GM13976 (cell line): ENCODE results near the gene DDX25.

Experiments
- DNase-seq: peaks from one replicate; pipeline ENCODE4 v3.0.0; 2012; ENCODE audit warnings: low spot score
- in situ Hi-C: fragments of 300-500 bp; cut with MboI; formaldehyde crosslinking; loops from one replicate; pipeline ENCODE4 v1.12.0; 2022; ENCODE audit warnings: low sequenced_read_pairs, mixed read lengths, inconsistent platforms; ENCODE audit not compliant: unreplicated experiment
- TF ChIP-seq, protein P1 (sequence below): IDR thresholded peaks from 2 replicates; pipeline ENCODE4 v1.5.1; 2012; ENCODE audit warnings: borderline replicate concordance, mild to moderate bottlenecking; ENCODE audit not compliant: insufficient read depth; ENCODE audit errors: extremely low read depth, missing control alignments, control extremely low read depth

The DDX25 gene

DNA sequence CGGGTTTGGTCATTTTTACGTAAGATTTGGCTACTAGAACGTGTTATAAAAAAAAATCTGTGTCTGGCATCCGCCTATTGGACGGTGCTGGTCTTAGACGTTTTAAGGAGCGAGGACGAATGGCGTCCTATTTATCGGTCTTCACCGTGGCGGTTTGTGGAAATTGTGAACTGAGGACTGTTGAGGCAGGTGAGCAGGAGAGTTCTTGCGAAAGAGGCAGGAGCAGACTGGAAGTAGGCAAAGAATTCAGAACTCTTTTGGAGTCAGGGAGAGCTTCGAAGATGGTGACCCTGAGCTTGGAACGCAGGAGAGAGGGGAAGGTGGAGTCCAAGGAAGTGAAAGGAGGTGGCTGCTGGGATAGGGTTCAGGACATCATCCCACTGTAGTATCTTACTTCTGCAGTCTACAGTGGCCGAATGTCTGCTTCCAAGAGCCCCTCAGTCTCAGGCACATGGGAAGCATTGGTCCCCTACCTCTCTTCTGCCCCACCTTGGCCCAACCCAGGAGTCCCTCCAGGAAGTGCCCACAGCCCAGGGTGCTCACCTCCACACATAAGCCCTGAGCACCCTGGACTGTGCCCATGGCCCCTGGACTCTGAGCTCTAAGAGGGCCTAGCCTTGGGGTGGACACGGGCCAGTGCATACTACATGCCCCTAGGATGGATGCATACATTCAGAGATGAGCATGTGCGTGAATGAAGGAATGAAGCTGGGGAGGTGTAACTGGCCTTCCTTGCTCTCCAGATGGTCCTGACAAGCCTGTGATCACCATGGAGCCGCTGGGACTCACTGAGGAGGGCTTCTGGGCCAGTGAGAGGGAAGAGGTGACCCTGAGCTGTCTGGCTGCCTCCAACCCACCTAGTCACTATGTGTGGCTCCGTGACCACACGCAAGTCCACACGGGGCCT, 45.2 kb downstream of the DDX25 start:
- TF ChIP-seq, protein P1, sequence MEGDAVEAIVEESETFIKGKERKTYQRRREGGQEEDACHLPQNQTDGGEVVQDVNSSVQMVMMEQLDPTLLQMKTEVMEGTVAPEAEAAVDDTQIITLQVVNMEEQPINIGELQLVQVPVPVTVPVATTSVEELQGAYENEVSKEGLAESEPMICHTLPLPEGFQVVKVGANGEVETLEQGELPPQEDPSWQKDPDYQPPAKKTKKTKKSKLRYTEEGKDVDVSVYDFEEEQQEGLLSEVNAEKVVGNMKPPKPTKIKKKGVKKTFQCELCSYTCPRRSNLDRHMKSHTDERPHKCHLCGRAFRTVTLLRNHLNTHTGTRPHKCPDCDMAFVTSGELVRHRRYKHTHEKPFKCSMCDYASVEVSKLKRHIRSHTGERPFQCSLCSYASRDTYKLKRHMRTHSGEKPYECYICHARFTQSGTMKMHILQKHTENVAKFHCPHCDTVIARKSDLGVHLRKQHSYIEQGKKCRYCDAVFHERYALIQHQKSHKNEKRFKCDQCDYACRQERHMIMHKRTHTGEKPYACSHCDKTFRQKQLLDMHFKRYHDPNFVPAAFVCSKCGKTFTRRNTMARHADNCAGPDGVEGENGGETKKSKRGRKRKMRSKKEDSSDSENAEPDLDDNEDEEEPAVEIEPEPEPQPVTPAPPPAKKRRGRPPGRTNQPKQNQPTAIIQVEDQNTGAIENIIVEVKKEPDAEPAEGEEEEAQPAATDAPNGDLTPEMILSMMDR, result no peak
- in situ Hi-C loops, result no loop called here
- DNase-seq, result no peak

- TF ChIP-seq, protein P1, result no peak
- no peak for DNase-seq
- in situ Hi-C loops, result no loop called here
These were observed 45.8 kb downstream of the DDX25 start for GRCh38 chr11:125950178-125950490.

- DNase-seq, result no peak
- TF ChIP-seq, protein P1, result no peak
- in situ Hi-C loops, result no loop called here
These were observed 46.7 kb downstream of the DDX25 start for GRCh38 chr11:125950696-125951651.

DNA sequence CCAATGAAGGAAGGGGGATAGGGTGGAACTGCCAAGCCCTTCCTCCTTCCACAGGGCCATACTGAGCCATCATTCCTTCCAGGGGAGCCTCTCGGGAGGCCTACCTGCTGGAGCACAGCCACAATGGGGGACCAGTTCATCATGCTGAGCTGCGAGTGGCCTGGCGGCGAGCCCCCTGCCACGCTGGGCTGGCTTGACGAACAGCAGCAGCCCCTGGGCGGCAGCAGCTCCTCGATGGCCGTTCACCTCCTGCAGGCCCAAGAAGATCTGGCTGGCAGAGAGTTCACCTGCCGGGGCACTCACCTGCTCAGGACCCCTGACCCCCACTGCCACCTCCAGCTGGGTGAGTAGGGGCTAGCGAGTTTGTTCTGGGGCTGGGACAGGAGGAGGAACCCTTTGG, 47.4 kb downstream of the DDX25 start:
- TF ChIP-seq, protein P1, result no peak
- no peak for DNase-seq
- in situ Hi-C loops, result no loop called here

- in situ Hi-C loops, result no loop called here
- TF ChIP-seq, protein P1, result no peak
- DNase-seq, result no peak
These were observed 48.3 kb downstream of the DDX25 start for GRCh38 chr11:125952559-125952958.

- TF ChIP-seq, protein P1, result no peak
- DNase-seq, result no peak
- in situ Hi-C loops, result no loop called here
These were observed 48.7 kb downstream of the DDX25 start for GRCh38 chr11:125952973-125953372.
